8988T (cell line): ENCODE results near the gene GBE1.
A peak's percentile ranks its signal among the peaks of the same experiment; 100 is the strongest.
"Not testable (repeated sequence)": the region's sequence is repeated elsewhere in the genome, so short reads cannot be mapped to it uniquely, and the experiment has no call there.

ENCODE experiments used
- DNase-seq: peaks from one replicate; pipeline ENCODE4 v3.0.0; 2011

Gene GBE1

DNA sequence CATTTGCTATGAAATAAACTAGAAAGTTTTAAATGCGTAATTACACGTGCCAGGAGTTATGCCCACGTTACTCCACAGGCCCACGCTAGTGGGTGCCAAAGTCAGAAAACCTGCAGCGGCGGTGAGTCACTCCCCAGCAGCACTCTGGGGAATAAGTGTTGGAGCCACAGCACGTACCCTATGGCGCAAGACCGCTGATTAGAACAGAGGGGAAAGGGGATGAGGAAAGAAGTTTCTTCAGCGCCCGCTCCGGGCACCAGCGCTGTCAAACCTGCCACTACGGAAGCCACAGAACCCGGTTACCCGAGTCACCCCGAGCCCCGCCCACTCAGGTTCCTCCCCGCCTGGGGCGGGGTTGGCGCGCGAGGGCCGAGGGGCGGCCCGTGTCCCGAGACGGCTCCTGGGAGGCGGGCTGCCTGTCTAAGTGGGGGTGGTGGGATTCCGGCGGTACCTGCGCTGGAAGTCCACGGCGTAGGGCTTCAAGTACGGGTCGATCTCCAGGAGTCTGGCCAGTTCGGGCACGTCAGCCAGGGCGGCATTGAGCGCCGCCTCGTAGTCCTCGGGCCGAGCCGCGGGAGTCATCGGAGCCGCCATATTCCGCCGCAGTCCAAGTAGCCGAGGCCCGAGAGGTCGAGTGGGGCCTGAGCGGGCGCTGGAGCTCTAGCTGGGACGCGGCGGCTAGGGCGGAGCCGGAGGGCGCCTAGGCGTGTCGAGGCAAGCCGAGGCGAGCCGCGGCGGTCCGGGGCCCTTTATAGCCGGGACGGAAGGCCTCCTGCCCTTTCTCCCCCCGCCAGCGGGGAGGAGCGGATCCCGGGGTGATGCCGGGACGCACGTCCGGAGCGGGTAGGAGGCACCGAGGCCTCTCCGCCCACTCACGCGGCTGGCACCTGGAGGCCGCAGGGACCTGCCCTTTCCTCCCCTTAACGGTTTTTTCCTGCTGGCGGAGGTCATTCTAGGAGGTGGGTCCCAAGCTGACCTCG lies at the start of gene GBE1:
GBE1 (minus strand) TSS at position 722 of the 980 bp plus-strand sequence; CDS start at position 594, 128 bp downstream.
- peak; percentile 87 for DNase-seq

DNA sequence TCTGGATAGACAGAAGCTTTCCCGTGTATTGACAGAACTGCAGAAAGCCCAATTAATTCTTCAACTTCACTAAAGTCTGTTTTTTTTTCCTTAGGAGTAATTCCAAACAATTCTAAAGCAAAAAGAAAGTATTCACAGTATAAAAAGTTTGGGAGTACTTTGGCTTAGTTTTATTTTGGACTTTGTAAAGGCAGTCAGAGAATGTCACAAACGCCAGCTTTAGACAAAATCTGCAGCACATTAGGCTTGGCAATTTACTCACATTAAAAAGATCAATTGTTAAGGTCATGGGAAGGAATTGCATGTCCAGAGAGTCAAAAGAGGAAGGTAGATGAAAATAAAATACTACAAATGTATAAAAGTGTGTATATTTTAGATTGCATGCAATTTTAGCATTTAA lies 47.5 kb upstream of the GBE1 start:
- no peak for DNase-seq

DNA sequence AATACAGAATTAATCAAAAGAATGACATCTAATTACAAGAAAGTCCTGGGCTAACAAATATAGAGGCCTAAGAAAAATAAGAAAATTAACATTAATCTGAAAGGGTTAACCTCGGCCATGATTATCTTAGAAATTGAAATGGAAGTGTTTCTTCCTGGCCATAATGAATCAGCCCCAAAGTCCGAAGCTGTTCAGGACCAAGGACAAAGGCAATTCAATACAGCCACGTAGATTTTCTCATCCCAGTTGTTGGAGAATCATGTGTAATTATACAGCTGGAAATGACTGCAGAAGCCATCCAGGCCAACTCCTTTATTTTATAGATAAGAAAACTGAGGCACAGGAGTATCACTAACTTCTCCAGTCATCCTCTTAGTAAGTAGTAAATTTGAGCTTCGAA lies 38.0 kb upstream of the GBE1 start:
- no peak for DNase-seq

DNA sequence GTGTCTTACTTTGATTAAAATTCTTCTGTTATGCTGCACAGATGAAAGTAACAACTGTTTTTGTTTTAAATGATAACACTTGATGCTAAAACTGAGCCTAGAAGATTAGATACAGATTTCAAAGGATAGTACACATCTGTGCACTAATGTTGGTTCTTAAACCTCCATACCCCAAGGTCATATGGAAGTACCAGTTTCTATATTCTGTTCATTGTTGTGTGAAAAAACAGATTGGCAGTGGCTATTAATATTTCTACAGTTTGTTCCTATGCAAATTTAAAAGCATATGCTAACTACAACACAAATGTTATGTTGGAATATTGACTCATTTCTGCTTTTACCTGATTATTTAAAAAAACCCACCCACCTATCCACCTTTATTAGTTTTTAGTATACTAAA lies 32.0 kb upstream of the GBE1 start:
- no peak for DNase-seq

DNA sequence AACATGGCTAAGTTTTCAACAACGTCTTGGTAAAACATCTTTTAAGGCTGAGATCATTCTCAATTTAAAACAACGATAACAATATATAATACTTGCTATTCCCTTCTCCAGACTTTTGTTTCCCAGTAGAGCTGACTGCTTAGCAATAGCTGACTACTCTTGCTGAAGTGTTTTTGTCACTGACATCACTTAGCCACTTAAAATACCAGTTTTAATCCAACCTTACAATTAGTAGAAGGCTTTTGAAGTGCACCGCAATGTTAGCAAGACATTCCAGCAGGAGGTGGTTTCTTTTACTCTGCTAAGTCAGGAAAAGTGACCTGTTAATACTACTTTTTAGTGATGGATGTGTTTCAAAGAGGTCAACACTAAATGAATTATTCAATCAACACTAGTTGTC lies 28.7 kb upstream of the GBE1 start:
- no peak for DNase-seq

DNA sequence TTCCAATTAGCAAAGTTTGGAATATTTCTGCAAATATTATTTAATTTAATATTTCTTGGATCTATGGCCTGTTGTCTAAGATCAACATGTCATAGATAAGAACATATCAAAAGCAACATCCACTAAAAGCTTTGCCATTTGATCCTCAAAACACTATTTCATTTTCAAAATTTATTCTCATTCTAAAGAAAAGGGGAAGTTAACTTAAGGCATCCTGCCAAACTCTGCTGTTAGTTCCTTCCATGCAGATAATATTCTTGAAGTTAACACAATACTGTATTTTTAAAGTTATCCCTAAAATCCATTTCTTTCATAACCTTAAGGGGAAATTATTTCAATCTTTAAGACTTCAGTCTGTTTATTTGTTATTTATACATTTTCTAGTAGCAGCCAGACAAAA lies 28.2 kb upstream of the GBE1 start:
- DNase-seq = no peak

DNA sequence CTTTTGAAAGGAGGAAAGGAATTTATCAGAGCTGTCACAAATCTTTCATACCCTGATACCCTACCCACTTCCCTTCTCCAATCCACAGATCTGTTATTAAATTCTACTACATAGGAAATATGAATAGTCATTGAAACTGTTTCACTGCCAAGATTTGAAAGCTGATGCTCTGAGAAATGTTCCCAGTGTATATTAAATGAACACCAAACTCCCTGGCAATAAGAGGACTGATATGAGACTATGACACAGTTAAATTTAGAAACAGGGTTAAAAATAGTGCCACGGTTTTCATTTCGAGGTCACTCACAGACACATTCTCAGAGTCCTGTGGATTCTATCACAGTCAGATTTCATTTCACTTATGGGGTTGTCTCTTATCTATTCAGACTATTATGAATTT lies 27.2 kb upstream of the GBE1 start:
- DNase-seq = no peak

DNA sequence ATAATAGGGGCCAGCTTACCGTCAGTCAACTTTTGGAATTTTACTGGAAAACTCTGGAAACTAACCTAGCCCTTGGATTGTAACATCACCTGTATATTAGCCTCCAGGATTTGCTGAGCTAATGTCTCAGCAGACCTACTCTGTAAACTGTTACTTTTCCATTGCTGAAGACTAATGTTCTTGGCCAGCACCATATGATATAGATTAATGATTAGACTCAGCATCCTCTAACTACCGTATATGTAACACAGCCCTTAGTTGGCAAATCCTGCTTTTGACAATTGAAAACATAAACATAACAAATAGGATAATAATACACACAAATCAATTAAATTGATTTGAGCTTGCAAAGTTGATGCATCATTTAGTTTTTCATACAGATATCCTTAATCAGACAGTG lies 26.6 kb upstream of the GBE1 start:
- no peak for DNase-seq

DNA sequence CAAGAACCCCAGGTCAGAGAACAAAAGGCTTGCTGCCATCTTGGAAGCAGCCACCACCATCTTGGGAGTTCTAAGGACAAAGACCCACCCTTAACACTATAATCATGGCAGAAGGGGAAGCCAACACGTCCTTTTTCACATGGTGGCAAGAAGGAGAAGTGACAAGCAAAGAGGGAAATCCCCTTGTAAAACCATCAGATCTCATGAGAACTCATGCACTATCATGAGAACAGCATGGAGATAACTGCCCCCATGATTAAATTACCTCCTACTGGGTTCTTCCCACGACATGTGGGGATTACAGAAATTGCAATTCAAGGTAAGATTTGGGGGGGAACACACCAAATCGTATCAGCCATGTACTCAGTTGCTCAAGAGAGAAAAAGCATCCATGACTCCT lies 21.1 kb upstream of the GBE1 start:
- no peak for DNase-seq

DNA sequence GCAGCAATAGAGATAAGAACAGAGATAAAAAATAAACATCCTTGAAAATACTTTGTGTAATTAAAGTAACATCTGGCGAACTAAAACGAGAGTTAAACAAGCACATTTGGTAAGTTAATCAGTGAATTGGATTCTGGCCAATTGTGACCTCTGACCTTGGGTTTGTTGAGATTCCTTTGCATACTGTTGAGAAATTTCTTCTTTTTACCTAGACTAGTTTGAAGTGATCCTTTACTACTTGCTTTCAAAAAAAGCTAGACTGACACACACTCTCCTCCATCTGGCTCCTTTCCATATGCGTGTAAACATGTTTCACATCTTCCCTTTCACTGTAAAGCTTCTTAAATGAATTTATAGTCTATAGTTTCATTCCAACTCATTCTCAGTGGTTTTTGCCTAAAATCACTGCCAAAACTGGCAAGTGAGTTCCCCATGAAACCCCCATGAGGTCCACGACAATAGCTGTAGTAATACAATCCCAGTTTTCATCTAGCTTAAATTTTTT lies 17.3 kb upstream of the GBE1 start:
- no peak for DNase-seq

DNA sequence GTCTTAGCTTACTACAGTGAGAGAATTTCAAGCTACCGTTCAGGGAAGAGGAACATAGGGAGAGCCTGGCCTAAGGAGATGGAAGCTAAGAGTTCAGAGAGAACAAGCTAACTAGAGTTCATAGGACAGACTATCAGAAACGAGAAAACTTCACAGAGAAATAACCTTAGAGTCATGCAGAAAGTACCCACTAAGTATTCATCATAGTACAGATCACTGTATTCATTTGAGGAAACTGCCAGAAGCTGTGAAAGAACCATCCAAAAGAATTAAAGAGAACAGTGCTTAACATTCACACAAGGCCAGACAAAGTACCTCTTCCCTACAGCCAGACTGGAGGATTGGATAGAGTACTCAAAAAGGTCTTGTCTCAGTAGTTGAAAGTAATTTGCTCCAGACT lies 15.2 kb upstream of the GBE1 start:
- DNase-seq = no peak

DNA sequence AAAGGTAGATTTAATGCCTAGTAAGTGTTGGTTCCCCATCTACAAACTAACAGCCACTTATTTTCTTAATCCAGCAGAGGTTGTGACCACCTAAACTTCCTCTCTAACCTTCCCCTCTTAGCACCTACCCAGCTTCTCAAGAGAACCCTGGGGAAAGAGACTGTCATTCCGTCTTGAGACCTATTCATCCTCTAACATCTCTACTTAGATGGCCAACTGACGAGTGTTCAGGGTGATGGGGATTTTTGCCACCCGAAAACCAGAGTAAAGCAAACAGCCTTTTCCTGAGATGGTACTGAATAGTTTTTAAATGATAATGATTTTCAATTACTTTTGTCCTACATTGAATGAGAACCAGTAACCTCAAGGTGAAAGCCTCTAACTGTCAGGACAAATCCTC lies 9.3 kb upstream of the GBE1 start:
- no peak for DNase-seq

DNA sequence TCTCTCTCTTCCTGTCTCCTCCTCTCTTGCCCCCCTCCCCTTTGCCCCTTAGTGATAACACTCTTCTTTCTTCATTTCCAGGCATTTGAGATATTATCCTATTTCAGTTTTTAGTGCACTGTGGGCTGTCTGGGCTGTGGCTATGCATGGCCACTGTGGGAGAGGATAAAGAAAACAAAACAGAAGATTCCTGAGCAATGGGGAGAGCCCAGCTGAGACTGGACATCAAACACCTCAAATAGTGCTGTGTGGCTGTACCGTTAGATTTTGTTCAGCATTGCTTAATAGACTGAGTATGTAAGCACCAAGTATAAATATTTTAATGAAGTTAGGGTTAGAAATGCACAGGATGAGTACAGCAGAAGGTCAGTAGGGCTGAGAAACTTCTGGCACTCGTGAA lies 7.9 kb upstream of the GBE1 start:
- DNase-seq = no peak

DNA sequence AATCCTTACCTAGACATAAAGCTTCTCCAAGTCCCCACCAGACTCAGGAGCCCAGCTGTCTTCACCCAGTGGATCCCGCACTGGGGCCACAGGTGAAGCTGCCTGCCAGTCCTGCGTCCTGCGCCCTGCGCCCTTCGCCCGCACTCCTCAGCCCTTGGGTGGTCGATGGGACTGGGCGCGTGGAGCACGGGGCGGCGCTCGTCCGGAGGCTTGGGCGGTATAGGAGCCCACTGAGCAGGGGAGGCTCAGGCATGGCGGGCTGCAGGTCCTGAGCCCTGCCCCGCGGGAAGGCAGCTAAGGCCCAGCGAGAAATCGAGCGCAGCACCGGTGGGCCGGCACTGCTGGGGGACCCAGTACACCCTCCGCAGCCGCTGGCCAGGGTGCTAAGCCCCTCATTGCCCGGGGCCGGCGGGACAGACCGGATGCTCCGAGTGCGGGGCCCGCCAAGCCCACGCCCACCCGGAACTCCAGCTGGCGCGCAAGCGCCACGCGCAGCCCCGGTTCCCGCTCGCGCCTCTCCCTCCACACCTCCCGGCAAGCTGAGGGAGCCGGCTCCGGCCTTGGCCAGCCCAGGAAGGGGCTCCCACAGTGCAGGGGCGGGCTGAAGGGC lies 5.9 kb upstream of the GBE1 start:
- DNase-seq = not testable (repeated sequence)

DNA sequence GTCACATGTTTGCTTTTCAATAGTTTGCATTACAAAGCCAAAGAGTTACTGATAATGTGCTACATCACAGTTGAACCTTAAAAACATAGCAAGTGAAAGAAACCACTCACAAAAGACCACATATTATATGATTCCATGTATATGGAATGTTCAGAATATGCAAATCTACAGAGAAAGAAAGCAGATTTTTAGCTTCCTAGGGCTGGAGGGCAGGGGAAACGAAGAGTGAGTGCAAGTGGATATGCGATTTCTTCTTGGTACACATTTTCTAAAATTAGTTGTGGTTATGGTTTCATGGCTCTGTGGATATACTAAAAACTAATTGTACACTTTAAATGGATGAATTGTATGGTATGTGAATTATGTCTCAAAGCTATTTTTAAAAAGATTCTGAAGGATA lies 4.0 kb upstream of the GBE1 start:
- no peak for DNase-seq

DNA sequence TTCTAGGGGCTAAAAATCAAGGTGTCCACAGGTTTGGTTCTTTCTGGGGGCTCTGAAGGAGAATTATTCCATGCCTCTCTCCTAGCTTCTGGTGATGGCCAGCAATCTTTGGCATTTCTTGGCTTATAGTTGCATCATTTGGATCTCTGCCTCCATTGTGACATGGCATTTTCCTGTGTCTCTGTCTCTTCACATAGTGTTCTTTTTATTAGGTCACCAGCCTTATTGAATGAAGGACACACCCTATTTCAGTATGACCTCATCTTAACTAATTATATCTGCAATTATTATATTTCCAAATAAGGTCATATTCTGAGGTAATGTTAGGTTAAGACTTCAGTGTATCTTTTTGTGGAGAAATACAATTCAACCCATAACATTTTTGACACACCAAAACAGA lies 3.2 kb upstream of the GBE1 start:
- no peak for DNase-seq

DNA sequence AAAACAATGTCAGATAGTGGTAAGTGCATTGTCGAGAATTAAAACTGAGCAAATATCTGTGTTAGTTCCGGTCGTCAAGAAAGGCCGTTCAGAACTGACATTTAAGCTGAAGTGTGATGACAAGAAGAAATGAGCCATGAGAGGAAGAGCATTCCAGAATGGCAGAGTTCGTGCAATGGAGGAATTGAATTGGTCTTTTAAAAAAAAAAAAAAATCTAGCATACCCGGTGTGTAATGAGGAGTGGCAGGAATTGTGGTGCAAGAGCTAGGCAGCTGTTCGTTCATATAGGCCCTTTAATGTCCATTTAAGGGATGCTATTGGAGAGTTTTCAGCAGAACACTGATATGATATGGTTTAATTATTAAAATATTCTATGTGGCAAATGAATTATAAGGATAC lies 2.6 kb upstream of the GBE1 start:
- DNase-seq = no peak

DNA sequence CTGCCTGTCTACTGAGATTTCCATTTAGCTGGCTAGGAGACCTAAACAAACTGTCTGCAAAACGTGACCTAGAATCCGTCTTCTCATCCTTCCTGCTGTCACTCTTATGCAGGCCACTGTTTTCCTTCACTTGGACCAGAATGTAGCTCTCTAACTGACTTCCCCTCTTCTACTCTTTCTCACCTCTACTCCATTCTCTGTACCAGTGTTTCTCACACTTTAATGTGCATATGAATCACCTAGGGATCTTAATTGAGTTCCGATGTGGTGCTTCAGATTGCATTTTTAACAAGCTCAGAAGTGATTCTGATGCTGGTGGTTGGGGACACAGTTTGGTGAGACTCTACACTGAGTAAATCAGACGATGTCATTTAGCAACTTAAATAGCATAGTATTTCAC lies 1.6 kb upstream of the GBE1 start:
- no peak for DNase-seq

DNA sequence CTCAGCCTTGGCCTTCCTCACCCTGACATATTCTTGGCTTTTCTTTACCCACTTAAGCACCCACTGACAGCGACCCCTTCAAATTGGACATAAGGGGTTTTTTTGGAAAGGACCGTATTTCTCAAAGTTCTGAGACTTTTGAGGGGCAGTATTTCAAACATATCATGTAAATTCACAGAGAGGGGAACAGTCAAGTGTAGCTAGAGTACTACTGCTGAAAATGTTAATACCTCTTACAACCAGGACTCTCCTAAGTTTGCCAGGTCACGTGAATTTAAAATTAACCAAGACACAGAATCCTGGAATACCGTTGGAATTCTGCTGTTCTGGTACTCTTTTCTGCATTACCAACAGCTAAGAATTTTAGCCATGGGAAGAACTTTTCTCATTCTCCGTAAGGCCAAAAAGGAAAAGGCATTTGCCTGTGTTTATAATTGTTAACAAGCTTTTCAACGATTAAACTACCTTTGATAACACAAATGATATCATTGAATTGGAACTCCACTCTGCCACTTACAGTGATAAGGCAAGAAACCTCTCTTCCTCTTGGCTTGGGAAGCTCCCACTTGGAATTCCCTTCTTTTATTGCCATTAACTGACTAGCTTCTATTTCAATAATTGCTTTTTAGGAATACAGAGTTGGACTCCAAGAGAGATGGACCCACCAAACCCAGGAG lies 597 bp upstream of the GBE1 start:
- no peak for DNase-seq

DNA sequence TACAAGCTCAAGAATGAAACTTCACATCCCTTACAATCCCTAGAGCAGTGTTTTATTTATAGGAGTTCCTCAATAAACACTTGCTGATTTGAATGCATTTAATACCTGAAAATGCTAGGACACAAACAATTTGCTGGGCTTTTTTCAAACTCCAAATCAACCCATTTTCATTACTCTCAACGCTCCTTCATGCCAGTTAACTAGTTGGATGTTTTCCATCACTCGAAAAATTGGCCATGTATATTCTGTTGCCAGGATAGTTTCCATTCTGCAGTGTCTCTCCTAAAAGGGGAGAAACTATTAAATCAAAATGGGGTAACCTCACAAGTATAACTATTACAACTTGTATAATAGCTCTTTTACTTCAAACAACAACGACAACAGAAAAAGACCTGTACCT lies 1.2 kb downstream of the GBE1 start:
- no peak for DNase-seq

DNA sequence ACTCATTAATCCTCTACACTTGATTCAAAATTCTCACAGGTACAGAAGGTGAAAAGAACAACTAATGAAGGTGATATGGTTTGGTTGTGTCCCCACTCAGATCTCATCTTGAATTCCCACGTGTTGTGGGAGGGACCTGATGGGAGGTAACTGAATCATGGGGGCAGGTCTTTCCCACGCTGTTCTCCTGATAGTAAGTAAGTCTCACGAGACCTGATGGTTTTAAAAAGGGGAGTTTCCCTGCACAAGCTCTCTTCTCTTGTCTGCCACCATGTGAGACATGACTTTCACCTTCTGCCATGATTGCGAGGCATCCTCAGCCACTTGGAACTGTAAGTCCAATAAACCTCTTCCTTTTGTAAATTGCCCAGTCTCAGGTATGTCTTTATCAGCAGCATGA lies 2.7 kb downstream of the GBE1 start:
- not testable (repeated sequence) for DNase-seq

DNA sequence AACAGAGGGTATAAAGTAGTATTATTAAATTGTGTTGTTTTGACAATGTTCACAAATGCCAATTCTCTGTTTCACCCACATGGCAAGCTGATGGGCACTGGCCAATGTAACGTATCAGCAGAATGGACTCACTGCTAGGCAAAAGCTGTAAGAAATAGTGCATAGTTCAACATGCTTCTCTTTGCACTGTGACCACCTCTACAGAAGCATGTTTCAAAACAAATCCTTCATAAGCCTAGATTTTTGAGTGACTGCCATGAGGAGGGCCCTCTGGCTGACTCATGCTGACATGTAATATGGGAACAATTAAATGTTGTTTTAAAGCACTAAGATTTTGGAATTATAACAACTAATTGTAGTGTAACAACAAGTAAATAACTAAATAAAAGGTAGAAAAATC lies 3.2 kb downstream of the GBE1 start:
- DNase-seq = no peak

DNA sequence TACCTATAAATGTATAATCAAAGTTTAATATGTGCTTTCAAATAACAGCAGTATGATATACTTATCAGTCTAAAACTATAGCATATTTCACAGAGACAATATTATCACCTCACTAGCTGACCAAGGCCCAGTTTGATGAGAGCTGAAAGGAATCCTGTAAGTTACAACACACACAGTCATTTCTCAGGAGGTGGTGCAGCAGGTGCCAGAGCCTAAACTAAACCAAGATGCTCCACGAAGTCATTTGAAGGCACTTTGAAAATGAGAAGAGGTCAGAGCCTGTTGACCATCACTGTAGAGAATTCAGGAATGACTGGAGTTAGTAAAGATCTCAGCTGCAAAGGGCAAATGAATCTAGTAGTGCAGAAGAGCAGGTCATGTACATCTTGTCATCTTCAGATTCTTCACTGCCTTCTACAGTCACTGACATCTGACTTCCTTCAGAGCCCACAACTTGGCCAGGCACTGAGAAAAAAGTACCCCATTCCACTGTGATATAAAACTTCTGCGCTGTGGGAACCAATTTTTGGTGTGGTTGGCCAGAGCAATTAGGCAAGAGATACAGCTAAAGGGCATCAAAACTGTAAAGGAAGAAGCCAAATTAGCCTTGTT lies 7.9 kb downstream of the GBE1 start:
- DNase-seq = no peak
